ENCODE measurements around the gene DENND1C.

The DENND1C gene

GRCh38 chr19:6452899-6453298, 28.7 kb downstream of the DENND1C start:
- 0 out of 2 replicates have a peak, but pooled peaks cover 1% of the 10 kb centered on the region for H3K4me1 ChIP-seq (ENCODE audit: control insufficient read depth, insufficient read depth, low read length)
- no peak overlapping the region for H3K27ac ChIP-seq (ENCODE audit: low read length)
- WGBS (ENCODE audit: insufficient coverage, insufficient read length): no CpG with 5 or more reads among the region's 2 CpGs

GRCh38 chr19:6452223-6452614, 29.4 kb downstream of the DENND1C start:
- DNase-seq (ENCODE audit: low read depth, low spot score): no peak
- H3K4me1 ChIP-seq (ENCODE audit: control insufficient read depth, insufficient read depth, low read length): no peaks in the 10 kb centered on the region
- no peak overlapping the region for H3K27ac ChIP-seq (ENCODE audit: low read length)
- no peaks in the 10 kb centered on the region for H3K27me3 ChIP-seq (ENCODE audit: control insufficient read depth, insufficient read depth, low read length)
- H3K9me3 ChIP-seq (ENCODE audit: control insufficient read depth, insufficient read depth, low read length): peaks cover 2% of the 10 kb centered on the region; the same call in 1 of the 2 replicates
- no peak overlapping the region for H3K4me3 ChIP-seq (ENCODE audit: low read length)
- peaks cover 9% of the 10 kb centered on the region for H3K36me3 ChIP-seq (ENCODE audit: control insufficient read depth, insufficient read depth, low read length)
- no CpG with 5 or more reads among the region's 19 CpGs for WGBS (ENCODE audit: insufficient coverage, insufficient read length)

More at GRCh38 chr19:6452899-6453298, 28.7 kb downstream of the DENND1C start:
- H3K36me3 ChIP-seq (ENCODE audit: control insufficient read depth, insufficient read depth, low read length): peaks cover 9% of the 10 kb centered on the region
- DNase-seq (ENCODE audit: low read depth, low spot score): no peak
- no peaks in the 10 kb centered on the region for H3K27me3 ChIP-seq (ENCODE audit: control insufficient read depth, insufficient read depth, low read length)
- H3K4me3 ChIP-seq (ENCODE audit: low read length): no peak overlapping the region
- peaks cover 2% of the 10 kb centered on the region; the same call in 1 of the 2 replicates for H3K9me3 ChIP-seq (ENCODE audit: control insufficient read depth, insufficient read depth, low read length)

GRCh38 chr19:6451583-6452222, 29.9 kb downstream of the DENND1C start:
- peaks cover 9% of the 10 kb centered on the region for H3K36me3 ChIP-seq (ENCODE audit: control insufficient read depth, insufficient read depth, low read length)
- H3K27me3 ChIP-seq (ENCODE audit: control insufficient read depth, insufficient read depth, low read length): no peaks in the 10 kb centered on the region
- WGBS (ENCODE audit: insufficient coverage, insufficient read length): no CpG with 5 or more reads among the region's 7 CpGs
- H3K4me3 ChIP-seq (ENCODE audit: low read length): no peak overlapping the region
- H3K27ac ChIP-seq (ENCODE audit: low read length): no peak overlapping the region
- peaks cover 2% of the 10 kb centered on the region; the same call in 1 of the 2 replicates for H3K9me3 ChIP-seq (ENCODE audit: control insufficient read depth, insufficient read depth, low read length)
- H3K4me1 ChIP-seq (ENCODE audit: control insufficient read depth, insufficient read depth, low read length): no peaks in the 10 kb centered on the region
- DNase-seq (ENCODE audit: low read depth, low spot score): no peak

- peaks cover 9% of the 10 kb centered on the region for H3K36me3 ChIP-seq (ENCODE audit: control insufficient read depth, insufficient read depth, low read length)
- DNase-seq (ENCODE audit: low read depth, low spot score): no peak
- H3K27me3 ChIP-seq (ENCODE audit: control insufficient read depth, insufficient read depth, low read length): no peaks in the 10 kb centered on the region
- no peaks in the 10 kb centered on the region for H3K4me1 ChIP-seq (ENCODE audit: control insufficient read depth, insufficient read depth, low read length)
- no peak overlapping the region for H3K4me3 ChIP-seq (ENCODE audit: low read length)
- no CpG with 5 or more reads among the region's 5 CpGs for WGBS (ENCODE audit: insufficient coverage, insufficient read length)
- peaks cover 2% of the 10 kb centered on the region; the same call in 1 of the 2 replicates for H3K9me3 ChIP-seq (ENCODE audit: control insufficient read depth, insufficient read depth, low read length)
- H3K27ac ChIP-seq (ENCODE audit: low read length): no peak overlapping the region
These were observed 31.4 kb downstream of the DENND1C start for GRCh38 chr19:6450166-6450565.

GRCh38 chr19:6448045-6448444, 33.5 kb downstream of the DENND1C start:
- no peak for DNase-seq (ENCODE audit: low read depth, low spot score)
- Histone ChIP-seq H3K9me3 (ENCODE audit: control insufficient read depth, insufficient read depth, low read length) (no peaks in the 10 kb centered on the region), H3K27ac (ENCODE audit: low read length) (no peak overlapping the region), H3K27me3 (ENCODE audit: control insufficient read depth, insufficient read depth, low read length) (no peaks in the 10 kb centered on the region), H3K36me3 (ENCODE audit: control insufficient read depth, insufficient read depth, low read length) (no peaks in the 10 kb centered on the region; the same call in 1 of the 2 replicates), H3K4me3 (ENCODE audit: low read length) (no peak overlapping the region), H3K4me1 (ENCODE audit: control insufficient read depth, insufficient read depth, low read length) (no peaks in the 10 kb centered on the region)
- no CpG with 5 or more reads among the region's 3 CpGs for WGBS (ENCODE audit: insufficient coverage, insufficient read length)

GRCh38 chr19:6446452-6446851, 35.1 kb downstream of the DENND1C start:
- WGBS (ENCODE audit: insufficient coverage, insufficient read length): no CpG with 5 or more reads among the region's 3 CpGs
- DNase-seq (ENCODE audit: low read depth, low spot score): no peak
- no peaks in the 10 kb centered on the region for H3K4me1 ChIP-seq (ENCODE audit: control insufficient read depth, insufficient read depth, low read length)
- no peaks in the 10 kb centered on the region; the same call in 1 of the 2 replicates for H3K36me3 ChIP-seq (ENCODE audit: control insufficient read depth, insufficient read depth, low read length)
- no peak overlapping the region for H3K4me3 ChIP-seq (ENCODE audit: low read length)
- no peak overlapping the region for H3K27ac ChIP-seq (ENCODE audit: low read length)
- no peaks in the 10 kb centered on the region for H3K27me3 ChIP-seq (ENCODE audit: control insufficient read depth, insufficient read depth, low read length)
- no peaks in the 10 kb centered on the region for H3K9me3 ChIP-seq (ENCODE audit: control insufficient read depth, insufficient read depth, low read length)

- no CpG with 5 or more reads among the region's 13 CpGs for WGBS (ENCODE audit: insufficient coverage, insufficient read length)
- Histone ChIP-seq H3K36me3 (ENCODE audit: control insufficient read depth, insufficient read depth, low read length) (no peaks in the 10 kb centered on the region), H3K4me1 (ENCODE audit: control insufficient read depth, insufficient read depth, low read length) (no peaks in the 10 kb centered on the region)
These were observed 37.6 kb downstream of the DENND1C start for GRCh38 chr19:6443986-6444385.

GRCh38 chr19:6442087-6442688, 39.4 kb downstream of the DENND1C start:
- Histone ChIP-seq H3K27me3 (ENCODE audit: control insufficient read depth, insufficient read depth, low read length) (no peaks in the 10 kb centered on the region), H3K27ac (ENCODE audit: low read length) (no peak overlapping the region), H3K4me1 (ENCODE audit: control insufficient read depth, insufficient read depth, low read length) (no peaks in the 10 kb centered on the region), H3K4me3 (ENCODE audit: low read length) (no peak overlapping the region), H3K9me3 (ENCODE audit: control insufficient read depth, insufficient read depth, low read length) (no peaks in the 10 kb centered on the region), H3K36me3 (ENCODE audit: control insufficient read depth, insufficient read depth, low read length) (no peaks in the 10 kb centered on the region)
- no CpG with 5 or more reads among the region's 13 CpGs for WGBS (ENCODE audit: insufficient coverage, insufficient read length)
- DNase-seq (ENCODE audit: low read depth, low spot score): no peak

More at GRCh38 chr19:6443986-6444385, 37.6 kb downstream of the DENND1C start:
- Histone ChIP-seq H3K4me3 (ENCODE audit: low read length) (no peak overlapping the region), H3K27me3 (ENCODE audit: control insufficient read depth, insufficient read depth, low read length) (no peaks in the 10 kb centered on the region), H3K27ac (ENCODE audit: low read length) (no peak overlapping the region), H3K9me3 (ENCODE audit: control insufficient read depth, insufficient read depth, low read length) (no peaks in the 10 kb centered on the region)
- no peak for DNase-seq (ENCODE audit: low read depth, low spot score)

GRCh38 chr19:6440905-6441304, 40.7 kb downstream of the DENND1C start:
- no CpG with 5 or more reads among the region's 3 CpGs for WGBS (ENCODE audit: insufficient coverage, insufficient read length)
- Histone ChIP-seq H3K9me3 (ENCODE audit: control insufficient read depth, insufficient read depth, low read length) (peaks cover 1% of the 10 kb centered on the region; the same call in 1 of the 2 replicates), H3K4me1 (ENCODE audit: control insufficient read depth, insufficient read depth, low read length) (no peaks in the 10 kb centered on the region)

GRCh38 chr19:6439743-6440142, 41.8 kb downstream of the DENND1C start:
- no peaks in the 10 kb centered on the region for H3K4me1 ChIP-seq (ENCODE audit: control insufficient read depth, insufficient read depth, low read length)
- H3K36me3 ChIP-seq (ENCODE audit: control insufficient read depth, insufficient read depth, low read length): no peaks in the 10 kb centered on the region
- no peak for DNase-seq (ENCODE audit: low read depth, low spot score)
- no peak overlapping the region for H3K4me3 ChIP-seq (ENCODE audit: low read length)
- H3K27ac ChIP-seq (ENCODE audit: low read length): no peak overlapping the region
- H3K9me3 ChIP-seq (ENCODE audit: control insufficient read depth, insufficient read depth, low read length): peaks cover 1% of the 10 kb centered on the region; the same call in 1 of the 2 replicates
- WGBS (ENCODE audit: insufficient coverage, insufficient read length): no CpG with 5 or more reads among the region's 4 CpGs
- H3K27me3 ChIP-seq (ENCODE audit: control insufficient read depth, insufficient read depth, low read length): no peaks in the 10 kb centered on the region

More at GRCh38 chr19:6440905-6441304, 40.7 kb downstream of the DENND1C start:
- DNase-seq (ENCODE audit: low read depth, low spot score): no peak
- Histone ChIP-seq H3K27ac (ENCODE audit: low read length) (no peak overlapping the region), H3K27me3 (ENCODE audit: control insufficient read depth, insufficient read depth, low read length) (no peaks in the 10 kb centered on the region), H3K4me3 (ENCODE audit: low read length) (no peak overlapping the region), H3K36me3 (ENCODE audit: control insufficient read depth, insufficient read depth, low read length) (no peaks in the 10 kb centered on the region)

Measured in iPS DF 6.9 (cell line).